Kidney (tissue), 14 donors: ENCODE results near the gene CNOT2. TPM values are rescaled to one million over a fixed set of nuclear protein-coding genes. Genes with fewer than 3 reads are reported as not detected.

Source experiments
- DNase-seq, 5 donors: peaks; one replicate each; pipeline ENCODE4 v3.0.0-alpha.2; 2013 to 2020
- FAIRE-seq: peaks from 2 replicates; lab custom pipeline; 2012; peaks lifted over from hg19 to GRCh38; lab: Jason Lieb, UNC
- H3K27ac ChIP-seq, 2 donors: one replicate each; pipeline ENCODE4 v1.7.0; 2013; ENCODE audit warnings: low read depth in 2 of 2, low read length in 2 of 2, inconsistent platforms in 1 of 2
- H3K27me3 ChIP-seq: one replicate; pipeline ENCODE4 v1.7.1; 2013; ENCODE audit warnings: low read length, inconsistent platforms; ENCODE audit not compliant: control insufficient read depth, insufficient read depth
- H3K36me3 ChIP-seq, 3 donors: one replicate each; pipeline versions ENCODE4 v1.7.0 to v1.7.1; 2013; ENCODE audit warnings: low read length in 3 of 3, control low read depth in 1 of 3, inconsistent platforms in 1 of 3; ENCODE audit not compliant: insufficient read depth in 3 of 3, control insufficient read depth in 2 of 3
- H3K4me1 ChIP-seq, 3 donors: one replicate each; pipeline versions ENCODE4 v1.7.0 to v1.7.1; 2013; ENCODE audit warnings: low read length in 3 of 3, inconsistent platforms in 1 of 3, low read depth in 1 of 3; ENCODE audit not compliant: control insufficient read depth in 2 of 3, insufficient read depth in 2 of 3
- H3K4me3 ChIP-seq, 3 donors: one replicate each; pipeline versions ENCODE4 v1.7.0 to v1.8.1; 2013; ENCODE audit warnings: low read length in 3 of 3, control low read depth in 1 of 3, inconsistent platforms in 1 of 3
- H3K9ac ChIP-seq, 3 donors: one replicate each; pipeline versions ENCODE4 v1.7.0 to v1.7.1; 2013; ENCODE audit warnings: low read length in 3 of 3, control low read depth in 1 of 3, inconsistent platforms in 1 of 3
- H3K9me3 ChIP-seq, 3 donors: one replicate each; pipeline versions ENCODE4 v1.7.0 to v1.7.1; 2013; ENCODE audit warnings: low read length in 3 of 3, control low read depth in 1 of 3, inconsistent platforms in 1 of 3; ENCODE audit not compliant: control insufficient read depth in 2 of 3, insufficient read depth in 1 of 3
- CTCF ChIP-seq: IDR thresholded peaks from 3 replicates; pipeline ENCODE4 v1.5.1; 2012; ENCODE audit warnings: mild to moderate bottlenecking, moderate library complexity, borderline replicate concordance; ENCODE audit not compliant: insufficient read depth; ENCODE audit errors: extremely low read depth
- intact Hi-C: fragments of 100-400 bp; cut with DNase I; formaldehyde crosslinking; loops from one replicate; pipeline ENCODE4 v1.11.1; 2022
- polyA plus RNA-seq: library from polyadenylated mRNA; stranded (reverse); fragments of 350-450 nt; fragmentation: Illumina TruSeq; extraction: RNeasy Lipid Tissue Mini Kit (QIAGEN cat#74804); gene quantifications from one replicate; pipeline ENCODE4 v1.2.3, GENCODE V29; 2014; ENCODE audit warnings: low read depth, low replicate concordance; ENCODE audit not compliant: insufficient read depth
- total RNA-seq: library from RNA; stranded (reverse); fragmentation: NEBNext Ultra II Directional; extraction: Animal tissue kit (Norgen Biotek cat#: 25700); gene quantifications from one replicate; pipeline ENCODE4 v1.2.1, GENCODE V29; 2021
- donor health status: control.
- donor health status: control.
- donor health status: control.
- donor health status: control.
- donor health status: control.
- donor health status: DM: yes; HTN: yes; CAD: no.
- donor health status: Normal renal cell carcinoma (clear cell type).

Gene CNOT2
- total and polyA plus RNA-seq, 2 donors from 2014 or later: 21.0 to 68.8 TPM

GRCh38 chr12:70221626-70222025 is 21.6 kb upstream of the CNOT2 start:
- no peak overlapping the region for H3K9ac ChIP-seq
- no peaks in the 10 kb centered on the region for H3K36me3 ChIP-seq
- intact Hi-C loops: no loop called here
- DNase-seq: no peak
- no peaks in the 10 kb centered on the region for H3K4me1 ChIP-seq
- no peak overlapping the region for H3K27ac ChIP-seq
- H3K27me3 ChIP-seq: no peaks in the 10 kb centered on the region
- H3K9me3 ChIP-seq: no peaks in the 10 kb centered on the region
- FAIRE-seq: no peak
- no peak for TF ChIP-seq CTCF
- no peak overlapping the region for H3K4me3 ChIP-seq

- Histone ChIP-seq H3K27ac (no peak overlapping the region), H3K4me1 (no peaks in the 10 kb centered on the region), H3K36me3 (no peaks in the 10 kb centered on the region), H3K9ac (no peak overlapping the region), H3K4me3 (no peak overlapping the region), H3K27me3 (no peaks in the 10 kb centered on the region), H3K9me3 (no peaks in the 10 kb centered on the region)
- DNase-seq (no peak), FAIRE-seq (no peak)
- TF ChIP-seq CTCF: no peak
- intact Hi-C loops: no loop called here
These were observed 15.3 kb upstream of the CNOT2 start for GRCh38 chr12:70227911-70228310.

GRCh38 chr12:70230934-70231606 is 12.2 kb upstream of the CNOT2 start:
- DNase-seq: no peak
- TF ChIP-seq CTCF: no peak
- Histone ChIP-seq H3K4me3 (no peak overlapping the region), H3K9ac (no peak overlapping the region), H3K36me3 (no peaks in the 10 kb centered on the region), H3K27me3 (no peaks in the 10 kb centered on the region), H3K27ac (no peak overlapping the region), H3K9me3 (no peaks in the 10 kb centered on the region), H3K4me1 (no peaks in the 10 kb centered on the region)
- intact Hi-C loops: no loop called here
- no peak for FAIRE-seq
